Measurements from ENCODE around the gene ARHGEF3.

ARHGEF3 gene

DNA sequence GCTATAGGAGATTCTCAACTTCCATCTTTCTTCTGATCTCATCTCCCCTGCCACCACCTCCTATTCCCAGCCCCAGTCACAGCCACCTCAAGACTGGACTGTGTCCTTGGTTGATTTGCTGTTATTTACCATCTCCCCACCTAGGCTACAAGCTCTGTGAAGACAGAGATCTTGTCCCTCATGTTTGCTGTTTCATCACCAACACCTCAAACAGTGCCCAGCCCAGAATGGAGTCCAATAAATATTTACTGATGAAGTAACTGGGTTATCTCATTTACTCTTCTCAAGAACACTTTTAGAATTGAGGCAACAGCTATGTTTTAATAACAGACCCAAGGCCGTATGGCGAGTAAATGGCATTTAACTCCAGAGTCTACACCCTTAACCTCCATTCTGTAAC lies 29.1 kb upstream of the ARHGEF3 start:
- peaks cover 4% of the 10 kb centered on the region for H3K4me1 ChIP-seq (ENCODE audit: insufficient read depth, low read length)
- no peaks in the 10 kb centered on the region for H3K36me3 ChIP-seq (ENCODE audit: insufficient read depth, low read length)
- H3K9ac ChIP-seq (ENCODE audit: low read depth, low read length), result no peak overlapping the region
- H3K9me3 ChIP-seq (ENCODE audit: control insufficient read depth, insufficient read depth, low read length), result no peaks in the 10 kb centered on the region

GRCh38 chr3:56829533-56829932 lies 27.8 kb upstream of the ARHGEF3 start:
- Histone ChIP-seq H3K4me1 (ENCODE audit: insufficient read depth, low read length) (peaks cover 12% of the 10 kb centered on the region; the same call in 1 of the 2 replicates), H3K36me3 (ENCODE audit: insufficient read depth, low read length) (no peaks in the 10 kb centered on the region), H3K9me3 (ENCODE audit: control insufficient read depth, insufficient read depth, low read length) (no peaks in the 10 kb centered on the region), H3K9ac (ENCODE audit: low read depth, low read length) (no peak overlapping the region)

GRCh38 chr3:56826831-56827722 lies 25.3 kb upstream of the ARHGEF3 start:
- H3K9ac ChIP-seq (ENCODE audit: low read depth, low read length), result no peak overlapping the region
- no peaks in the 10 kb centered on the region for H3K36me3 ChIP-seq (ENCODE audit: insufficient read depth, low read length)
- H3K4me1 ChIP-seq (ENCODE audit: insufficient read depth, low read length), result peaks cover 35% of the 10 kb centered on the region
- H3K9me3 ChIP-seq (ENCODE audit: control insufficient read depth, insufficient read depth, low read length), result no peaks in the 10 kb centered on the region

DNA sequence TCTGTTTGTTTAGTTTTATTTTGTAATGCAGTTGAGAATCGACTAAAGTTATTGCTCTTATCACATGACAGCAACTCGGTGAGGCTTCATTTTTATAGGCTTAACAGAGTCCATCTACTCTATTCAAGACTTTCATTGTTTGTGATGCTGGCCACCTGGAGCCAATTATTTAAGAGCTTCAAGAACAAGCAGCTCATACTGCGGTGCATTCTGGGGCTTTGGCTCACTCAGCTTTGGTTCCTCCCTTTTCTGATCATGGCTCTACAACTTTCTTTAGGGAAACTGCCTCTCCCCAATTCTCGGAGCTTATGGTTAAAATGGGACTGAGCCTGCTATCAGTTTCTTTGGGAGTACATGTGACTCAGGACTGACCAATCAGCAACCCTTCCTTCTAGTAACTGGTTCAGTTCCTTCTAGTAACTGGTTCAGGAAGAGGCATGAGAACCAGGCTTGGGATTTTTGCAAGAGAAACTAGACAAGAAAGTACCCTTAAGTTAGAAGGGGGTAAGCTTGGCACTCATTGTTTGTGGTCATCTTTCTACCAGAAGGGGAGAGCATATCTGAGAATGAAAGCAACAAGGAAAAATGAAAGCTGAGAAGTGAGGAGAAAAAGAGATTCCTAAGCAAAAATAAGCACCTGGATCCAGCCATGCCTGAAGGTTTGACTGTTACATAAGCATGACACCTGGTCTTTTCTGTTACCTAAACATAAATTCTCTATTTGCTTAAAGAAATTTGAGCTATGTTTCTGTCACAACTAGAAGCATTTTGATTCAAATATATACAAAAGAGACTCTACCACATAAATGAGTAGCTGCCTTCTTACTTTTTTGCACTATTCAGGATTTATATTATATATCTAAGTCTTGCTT lies 24.1 kb upstream of the ARHGEF3 start:
- Histone ChIP-seq H3K4me1 (ENCODE audit: insufficient read depth, low read length) (peaks cover 38% of the 10 kb centered on the region), H3K36me3 (ENCODE audit: insufficient read depth, low read length) (no peaks in the 10 kb centered on the region), H3K9me3 (ENCODE audit: control insufficient read depth, insufficient read depth, low read length) (no peaks in the 10 kb centered on the region), H3K9ac (ENCODE audit: low read depth, low read length) (no peak overlapping the region)

GRCh38 chr3:56823984-56824703 lies 22.4 kb upstream of the ARHGEF3 start:
- no peak overlapping the region for H3K9ac ChIP-seq (ENCODE audit: low read depth, low read length)
- no peaks in the 10 kb centered on the region for H3K9me3 ChIP-seq (ENCODE audit: control insufficient read depth, insufficient read depth, low read length)
- no peaks in the 10 kb centered on the region for H3K36me3 ChIP-seq (ENCODE audit: insufficient read depth, low read length)
- peaks cover 38% of the 10 kb centered on the region for H3K4me1 ChIP-seq (ENCODE audit: insufficient read depth, low read length)

DNA sequence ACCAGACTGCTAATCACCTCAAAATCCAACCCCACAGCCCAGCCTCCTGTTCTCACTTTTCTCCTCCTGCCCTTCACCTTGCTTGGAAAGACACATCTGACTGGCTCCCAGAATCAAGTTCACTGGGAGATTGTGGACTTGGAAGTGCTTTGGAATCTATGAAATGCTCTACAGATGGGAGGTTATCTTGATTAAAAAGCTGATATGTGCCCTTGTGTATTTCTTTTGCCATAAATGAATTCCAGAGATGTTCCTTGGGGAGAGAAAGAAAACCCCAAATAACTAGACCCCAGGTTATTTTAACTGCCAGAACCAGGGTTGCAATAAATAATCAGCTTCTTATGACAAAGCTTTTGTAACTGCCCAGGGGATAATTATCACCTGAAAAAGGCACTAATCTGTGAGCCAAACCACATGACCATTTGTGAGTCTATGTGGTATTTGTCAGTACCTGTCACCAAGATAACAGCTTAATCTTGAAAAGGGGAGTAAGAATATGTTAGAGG lies 21.7 kb upstream of the ARHGEF3 start:
- H3K9me3 ChIP-seq (ENCODE audit: control insufficient read depth, insufficient read depth, low read length), result no peaks in the 10 kb centered on the region
- no peak overlapping the region for H3K9ac ChIP-seq (ENCODE audit: low read depth, low read length)
- peaks cover 44% of the 10 kb centered on the region for H3K4me1 ChIP-seq (ENCODE audit: insufficient read depth, low read length)
- no peaks in the 10 kb centered on the region for H3K36me3 ChIP-seq (ENCODE audit: insufficient read depth, low read length)

GRCh38 chr3:56822501-56822900 lies 20.8 kb upstream of the ARHGEF3 start:
- Histone ChIP-seq H3K4me1 (ENCODE audit: insufficient read depth, low read length) (peaks cover 44% of the 10 kb centered on the region), H3K9ac (ENCODE audit: low read depth, low read length) (no peak overlapping the region), H3K36me3 (ENCODE audit: insufficient read depth, low read length) (no peaks in the 10 kb centered on the region), H3K9me3 (ENCODE audit: control insufficient read depth, insufficient read depth, low read length) (no peaks in the 10 kb centered on the region)

GRCh38 chr3:56819016-56819809 lies 17.5 kb upstream of the ARHGEF3 start:
- no peaks in the 10 kb centered on the region for H3K36me3 ChIP-seq (ENCODE audit: insufficient read depth, low read length)
- no peak overlapping the region for H3K9ac ChIP-seq (ENCODE audit: low read depth, low read length)
- peaks cover 29% of the 10 kb centered on the region for H3K4me1 ChIP-seq (ENCODE audit: insufficient read depth, low read length)
- H3K9me3 ChIP-seq (ENCODE audit: control insufficient read depth, insufficient read depth, low read length), result no peaks in the 10 kb centered on the region

- Histone ChIP-seq H3K4me1 (ENCODE audit: insufficient read depth, low read length) (peaks cover 20% of the 10 kb centered on the region), H3K9me3 (ENCODE audit: control insufficient read depth, insufficient read depth, low read length) (no peaks in the 10 kb centered on the region), H3K9ac (ENCODE audit: low read depth, low read length) (no peak overlapping the region), H3K36me3 (ENCODE audit: insufficient read depth, low read length) (no peaks in the 10 kb centered on the region)
Observed at GRCh38 chr3:56818156-56818985, 16.6 kb upstream of the ARHGEF3 start.

DNA sequence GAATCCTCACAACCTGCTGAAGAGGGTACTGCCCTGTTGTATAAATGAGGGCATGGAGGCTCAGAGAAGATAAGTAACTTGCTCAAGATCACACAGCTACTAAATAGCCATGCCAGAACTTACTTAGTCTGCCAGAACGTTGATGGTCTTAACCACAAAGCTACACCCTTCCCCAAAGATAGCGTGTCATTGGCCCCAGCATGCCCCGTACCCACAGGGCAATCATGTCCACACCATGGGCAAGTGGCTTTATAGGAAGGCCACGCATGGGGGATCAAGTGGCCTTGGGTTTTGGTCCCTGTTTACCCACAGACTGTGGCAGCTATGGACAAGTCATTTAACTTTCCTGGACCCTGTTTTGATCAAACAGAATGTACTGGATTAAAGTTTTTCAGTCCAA lies 15.9 kb upstream of the ARHGEF3 start:
- H3K36me3 ChIP-seq (ENCODE audit: insufficient read depth, low read length), result no peaks in the 10 kb centered on the region
- H3K9me3 ChIP-seq (ENCODE audit: control insufficient read depth, insufficient read depth, low read length), result no peaks in the 10 kb centered on the region
- H3K4me1 ChIP-seq (ENCODE audit: insufficient read depth, low read length), result peaks cover 13% of the 10 kb centered on the region; the same call in 1 of the 2 replicates
- no peak overlapping the region for H3K9ac ChIP-seq (ENCODE audit: low read depth, low read length)

DNA sequence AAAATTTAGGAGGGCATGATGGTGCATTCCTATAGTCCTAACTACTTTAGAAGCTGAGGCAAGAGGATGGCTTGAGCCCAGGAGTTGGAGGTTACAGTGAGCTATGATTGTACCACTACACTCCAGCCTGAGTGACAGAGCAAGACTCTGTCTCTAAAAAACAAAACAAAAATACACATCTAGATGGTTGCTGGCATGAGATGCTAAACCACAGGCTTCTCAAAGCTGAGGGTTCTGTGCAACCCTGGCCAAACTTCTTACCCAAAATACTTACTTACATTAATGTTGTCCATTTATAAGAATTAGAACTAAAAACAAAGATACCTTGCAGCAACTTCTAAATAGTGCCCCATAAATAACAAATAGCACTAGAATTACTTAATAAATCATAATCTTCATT lies 14.3 kb upstream of the ARHGEF3 start:
- Histone ChIP-seq H3K4me1 (ENCODE audit: insufficient read depth, low read length) (peaks cover 6% of the 10 kb centered on the region; the same call in 1 of the 2 replicates), H3K36me3 (ENCODE audit: insufficient read depth, low read length) (no peaks in the 10 kb centered on the region), H3K9me3 (ENCODE audit: control insufficient read depth, insufficient read depth, low read length) (no peaks in the 10 kb centered on the region), H3K9ac (ENCODE audit: low read depth, low read length) (no peak overlapping the region)

DNA sequence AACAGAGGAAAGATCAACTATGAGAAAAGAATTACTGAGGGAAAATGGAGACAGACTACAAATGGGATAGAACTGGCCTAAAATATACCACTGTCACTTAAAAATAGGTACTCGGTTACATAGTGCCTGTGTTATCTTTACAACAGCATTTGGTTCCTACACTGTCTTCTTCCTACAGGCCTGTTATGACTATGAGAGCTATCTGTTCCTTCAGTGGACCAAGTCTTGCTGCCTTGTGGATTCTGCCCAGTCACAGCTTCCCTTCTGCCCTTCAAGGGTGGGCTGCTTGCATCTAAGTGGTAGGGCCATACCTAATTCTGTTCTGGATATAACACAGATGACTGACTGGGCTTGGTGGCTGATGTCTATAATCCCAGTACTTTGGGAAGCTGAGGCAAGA lies 13.8 kb upstream of the ARHGEF3 start:
- peaks cover 6% of the 10 kb centered on the region; the same call in 1 of the 2 replicates for H3K4me1 ChIP-seq (ENCODE audit: insufficient read depth, low read length)

DNA sequence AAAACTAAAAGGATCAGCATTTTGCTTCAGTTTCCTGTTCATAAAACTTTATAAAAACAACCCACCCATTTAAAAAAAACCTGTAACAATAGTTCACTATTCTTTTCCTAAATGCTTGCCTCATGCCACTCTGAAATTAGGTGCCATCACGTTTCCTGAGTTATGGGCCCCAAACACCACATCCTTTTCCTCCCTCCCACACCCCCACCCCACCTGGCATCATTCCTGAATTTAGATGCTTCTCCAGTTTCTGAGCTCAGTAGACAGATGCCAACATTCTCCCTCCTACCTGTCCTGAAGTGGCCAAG lies 11.9 kb upstream of the ARHGEF3 start:
- Histone ChIP-seq H3K9me3 (ENCODE audit: control insufficient read depth, insufficient read depth, low read length) (no peaks in the 10 kb centered on the region), H3K9ac (ENCODE audit: low read depth, low read length) (no peak overlapping the region), H3K36me3 (ENCODE audit: insufficient read depth, low read length) (no peaks in the 10 kb centered on the region), H3K4me1 (ENCODE audit: insufficient read depth, low read length) (peaks cover under 1% of the 10 kb centered on the region; the same call in 1 of the 2 replicates)

More for the DNA sequence above, 13.8 kb upstream of the ARHGEF3 start:
- H3K9me3 ChIP-seq (ENCODE audit: control insufficient read depth, insufficient read depth, low read length), result no peaks in the 10 kb centered on the region
- H3K36me3 ChIP-seq (ENCODE audit: insufficient read depth, low read length), result no peaks in the 10 kb centered on the region
- no peak overlapping the region for H3K9ac ChIP-seq (ENCODE audit: low read depth, low read length)

All from ES-I3 (cell line).